Urinary bladder (tissue), 4 donors: ENCODE data around the gene SPATS2L. TPM values are rescaled to one million over a fixed set of nuclear protein-coding genes. Genes with fewer than 3 reads are reported as not detected.

ENCODE experiments used
- DNase-seq: peaks from one replicate; pipeline ENCODE4 v3.0.0-alpha.2; 2015; ENCODE audit errors: extremely low spot score
- H3K27ac ChIP-seq: one replicate; pipeline ENCODE4 v1.5.1; 2013; ENCODE audit warnings: low read depth, mild to moderate bottlenecking, moderate library complexity
- H3K36me3 ChIP-seq: one replicate; pipeline ENCODE4 v1.6.1; 2013; ENCODE audit warnings: mild to moderate bottlenecking, moderate library complexity; ENCODE audit not compliant: insufficient read depth
- H3K4me1 ChIP-seq: one replicate; pipeline ENCODE4 v1.6.1; 2013; ENCODE audit warnings: mild to moderate bottlenecking, moderate library complexity; ENCODE audit not compliant: insufficient read depth
- H3K4me3 ChIP-seq: one replicate; pipeline ENCODE4 v1.5.1; 2013; ENCODE audit warnings: low read depth, low read length
- WGBS: extraction: QIAGEN DNeasy Blood & Tissue Kit; methylation state at CpG from one replicate; pipeline ENCODE4 v1.1.7; 2013; 5-methylcytosine and 5-hydroxymethylcytosine counted together
- polyA plus RNA-seq: library from polyadenylated mRNA; stranded (reverse); fragments of 200-250 nt; gene quantifications from one replicate; pipeline ENCODE4 v1.2.3, GENCODE V29; 2013
- total RNA-seq: library from RNA; depleted of rRNA; stranded (reverse); fragments of >200 nt; gene quantifications from one replicate; pipeline ENCODE4 v1.2.3, GENCODE V29; 2014
- donor health status: healthy with polysubstance abuse.
- donor health status: healthy.

Gene SPATS2L
- total and polyA plus RNA-seq, 2 donors = 57.7 to 128 TPM

- Histone ChIP-seq H3K4me3 (no peak overlapping the region), H3K4me1 (no peaks in the 10 kb centered on the region), H3K36me3 (peaks cover 1% of the 10 kb centered on the region), H3K27ac (no peak overlapping the region)
- no peak for DNase-seq
- 80% methylated on average over 3 of the region's 3 CpGs for WGBS
Observed at GRCh38 chr2:200373231-200373630, 66.7 kb downstream of the SPATS2L start.

- Histone ChIP-seq H3K4me3 (no peak overlapping the region), H3K27ac (no peak overlapping the region), H3K4me1 (no peaks in the 10 kb centered on the region), H3K36me3 (no peaks in the 10 kb centered on the region)
- WGBS = 67% methylated on average over 5 of the region's 5 CpGs
- no peak for DNase-seq
Observed at GRCh38 chr2:200373973-200374416, 67.5 kb downstream of the SPATS2L start.

GRCh38 chr2:200376513-200377354 lies 70.2 kb downstream of the SPATS2L start:
- WGBS = 63% methylated on average over 15 of the region's 15 CpGs
- Histone ChIP-seq H3K4me1 (no peaks in the 10 kb centered on the region), H3K4me3 (no peak overlapping the region), H3K36me3 (no peaks in the 10 kb centered on the region), H3K27ac (peak overlapping the region; percentile 66)
- DNase-seq = no peak

GRCh38 chr2:200377355-200378336 lies 71.2 kb downstream of the SPATS2L start:
- H3K27ac ChIP-seq = peak overlapping the region; percentile 80
- WGBS = 78% methylated on average over 5 of the region's 5 CpGs
- no peak for DNase-seq
- H3K36me3 ChIP-seq = no peaks in the 10 kb centered on the region
- no peaks in the 10 kb centered on the region for H3K4me1 ChIP-seq
- no peak overlapping the region for H3K4me3 ChIP-seq

- H3K4me1 ChIP-seq = no peaks in the 10 kb centered on the region
- H3K4me3 ChIP-seq = no peak overlapping the region
- H3K36me3 ChIP-seq = no peaks in the 10 kb centered on the region
- DNase-seq = peak; percentile 62
- H3K27ac ChIP-seq = peak overlapping the region; percentile 80
- 17% methylated on average over 7 of the region's 7 CpGs for WGBS
Observed at GRCh38 chr2:200378652-200379290, 72.3 kb downstream of the SPATS2L start.

DNA sequence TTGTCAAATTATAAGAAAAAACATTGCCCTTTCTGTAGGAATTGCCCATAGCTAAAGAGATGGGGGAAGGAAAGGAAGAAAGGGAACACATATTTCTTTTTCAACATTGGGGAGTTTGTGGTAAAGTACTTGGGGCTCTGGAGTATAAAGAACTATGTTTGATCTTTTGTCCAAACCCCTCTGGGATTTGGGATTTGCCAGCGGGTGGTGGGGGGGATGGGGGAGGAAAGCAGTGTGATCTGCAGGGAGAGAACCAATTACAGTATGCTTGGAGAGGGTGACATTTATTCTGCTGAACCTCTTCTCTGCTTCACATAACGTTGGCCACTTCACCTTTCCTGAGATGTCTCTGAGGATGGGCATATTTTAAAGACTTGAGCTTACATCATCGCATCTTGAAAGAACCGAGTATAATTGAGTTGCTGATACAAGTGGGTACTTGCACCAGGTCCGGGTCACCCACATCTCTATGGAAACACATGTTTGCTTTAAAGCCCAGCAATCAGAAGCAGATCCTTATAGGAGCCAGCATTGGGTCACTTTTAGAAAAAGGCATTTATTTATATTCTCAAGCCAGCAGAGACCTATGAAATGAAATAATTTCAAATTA lies 73.1 kb downstream of the SPATS2L start:
- WGBS = 67% methylated on average over 5 of the region's 5 CpGs
- Histone ChIP-seq H3K4me3 (no peak overlapping the region), H3K27ac (peak overlapping the region; percentile 80), H3K4me1 (no peaks in the 10 kb centered on the region), H3K36me3 (no peaks in the 10 kb centered on the region)
- DNase-seq = no peak

GRCh38 chr2:200380091-200380561 lies 73.6 kb downstream of the SPATS2L start:
- no peaks in the 10 kb centered on the region for H3K36me3 ChIP-seq
- WGBS = 81% methylated on average over 9 of the region's 9 CpGs
- H3K4me3 ChIP-seq = no peak overlapping the region
- DNase-seq = no peak
- H3K4me1 ChIP-seq = no peaks in the 10 kb centered on the region
- no peak overlapping the region for H3K27ac ChIP-seq

DNA sequence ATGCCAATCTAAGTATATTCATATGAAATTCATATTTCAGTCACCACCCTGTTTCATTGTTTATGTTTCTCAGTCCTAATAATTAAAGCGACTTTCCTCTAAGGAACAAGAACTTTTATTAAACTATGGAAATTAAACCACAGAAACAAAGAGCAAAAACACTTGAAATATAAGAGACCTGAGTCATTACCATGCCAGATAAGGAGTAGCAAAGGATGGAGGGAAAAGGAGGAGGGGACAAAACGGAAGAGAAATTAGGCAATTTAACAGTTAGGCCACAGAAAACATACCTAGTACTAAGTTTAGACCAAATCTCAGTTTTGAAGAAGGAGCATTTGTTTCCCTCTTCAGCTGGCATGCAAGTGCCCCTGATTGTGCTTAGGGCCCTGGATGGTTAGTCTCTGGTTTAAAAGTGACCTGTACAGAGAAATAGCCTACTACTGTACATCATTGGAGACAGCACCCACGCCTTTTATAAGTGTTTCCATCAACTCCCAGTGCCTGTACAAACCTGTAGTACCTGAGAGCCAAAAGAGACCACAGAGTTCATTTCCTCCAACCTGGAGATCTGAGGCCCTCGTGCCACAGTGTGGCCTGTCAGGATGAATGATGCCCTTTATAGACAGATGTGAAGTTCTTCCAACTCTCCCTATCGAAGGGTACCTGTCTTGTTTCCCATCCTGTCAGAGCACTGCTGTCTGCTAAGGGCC lies 74.5 kb downstream of the SPATS2L start:
- Histone ChIP-seq H3K4me1 (no peaks in the 10 kb centered on the region), H3K36me3 (no peaks in the 10 kb centered on the region), H3K27ac (no peak overlapping the region), H3K4me3 (no peak overlapping the region)
- WGBS = 79% methylated on average over 5 of the region's 5 CpGs
- DNase-seq = no peak

DNA sequence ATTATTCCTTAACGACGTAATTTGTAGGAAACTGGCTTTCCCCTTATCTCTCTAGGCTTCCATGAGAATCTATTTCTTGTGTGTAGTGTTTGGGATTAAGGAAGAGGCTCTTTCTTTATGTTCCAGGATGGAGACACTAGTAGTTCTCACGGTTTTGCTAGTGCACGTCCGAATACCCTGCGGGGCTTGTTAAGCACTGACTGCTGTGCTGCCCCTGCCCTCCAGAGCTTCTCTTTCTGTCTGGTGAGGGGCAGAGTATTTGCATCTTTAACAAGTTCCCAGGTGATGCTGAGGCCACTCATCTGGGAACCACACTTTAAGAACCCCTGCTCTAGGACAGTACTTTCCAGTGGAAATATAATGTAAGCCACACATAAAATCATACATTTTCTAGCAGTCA lies 76.4 kb downstream of the SPATS2L start:
- 86% methylated on average over 6 of the region's 6 CpGs for WGBS

DNA sequence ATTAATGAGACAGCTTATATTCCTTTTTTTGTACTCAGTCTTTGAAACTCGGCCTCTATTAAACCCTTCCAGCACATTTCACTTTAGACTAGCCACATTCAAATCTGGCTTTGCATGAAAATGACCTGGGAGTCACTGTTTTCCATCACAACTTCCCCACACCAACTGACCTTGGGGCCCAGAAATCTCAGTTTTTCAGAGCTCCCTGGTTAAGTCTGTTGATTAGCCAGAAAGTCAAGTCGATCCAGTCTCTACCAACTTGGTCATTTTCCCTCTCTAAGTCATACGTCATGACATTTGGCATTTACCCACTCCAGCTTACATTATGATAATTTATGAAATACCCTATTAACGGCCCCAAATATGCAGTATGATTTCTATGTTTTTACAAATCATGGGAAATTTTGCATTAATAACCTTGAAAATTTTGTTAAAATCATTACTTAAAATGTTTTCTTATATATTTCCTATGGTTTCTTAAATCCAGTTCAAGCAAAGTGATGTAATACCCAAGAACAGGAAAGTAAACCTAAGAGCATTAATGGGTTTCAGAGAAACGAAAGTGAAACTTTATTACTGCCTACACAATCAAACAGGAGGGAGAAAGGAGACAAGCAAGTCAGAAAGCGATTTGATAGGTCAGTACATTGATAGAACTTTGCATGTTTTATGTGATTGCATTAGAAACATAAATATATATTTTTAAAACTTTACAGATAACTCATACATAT lies 77.1 kb downstream of the SPATS2L start:
- Histone ChIP-seq H3K36me3 (no peaks in the 10 kb centered on the region), H3K4me3 (no peak overlapping the region), H3K4me1 (no peaks in the 10 kb centered on the region), H3K27ac (no peak overlapping the region)
- no peak for DNase-seq
- WGBS = 50% methylated on average over 6 of the region's 6 CpGs

More for the DNA sequence above, 76.4 kb downstream of the SPATS2L start:
- DNase-seq = no peak
- Histone ChIP-seq H3K27ac (no peak overlapping the region), H3K4me3 (no peak overlapping the region), H3K36me3 (no peaks in the 10 kb centered on the region), H3K4me1 (no peaks in the 10 kb centered on the region)

DNA sequence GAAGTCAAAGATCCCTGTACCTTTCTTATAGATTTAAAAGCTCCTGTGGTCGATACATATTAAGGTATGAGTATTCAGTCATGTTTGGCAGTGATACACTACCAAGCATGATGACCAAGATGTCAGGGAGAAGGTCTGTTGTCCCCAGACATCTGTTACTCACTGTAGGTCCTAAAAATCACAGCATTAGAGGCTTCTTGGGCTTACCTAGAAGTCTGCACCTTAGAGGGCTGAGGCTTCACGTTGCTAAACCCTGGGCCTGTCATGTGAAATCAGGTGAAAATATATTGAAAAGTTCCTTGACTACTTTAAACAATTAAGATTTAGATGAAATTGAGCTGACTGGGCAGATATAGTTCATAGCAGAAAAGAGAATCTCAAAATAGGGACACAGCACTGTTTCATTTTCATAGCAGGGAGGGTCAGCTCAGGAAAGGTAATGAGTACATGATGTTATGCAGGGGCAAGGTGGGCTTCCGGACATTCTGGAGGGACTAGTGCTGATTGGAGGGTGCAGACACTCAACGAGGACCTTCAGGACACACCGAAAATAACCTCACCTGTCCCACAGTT lies 78.7 kb downstream of the SPATS2L start:
- WGBS = 97% methylated on average over 5 of the region's 5 CpGs
- no peak overlapping the region for H3K4me3 ChIP-seq
- H3K4me1 ChIP-seq = no peaks in the 10 kb centered on the region
- no peak overlapping the region for H3K27ac ChIP-seq
- DNase-seq = no peak
- peaks cover 2% of the 10 kb centered on the region for H3K36me3 ChIP-seq

DNA sequence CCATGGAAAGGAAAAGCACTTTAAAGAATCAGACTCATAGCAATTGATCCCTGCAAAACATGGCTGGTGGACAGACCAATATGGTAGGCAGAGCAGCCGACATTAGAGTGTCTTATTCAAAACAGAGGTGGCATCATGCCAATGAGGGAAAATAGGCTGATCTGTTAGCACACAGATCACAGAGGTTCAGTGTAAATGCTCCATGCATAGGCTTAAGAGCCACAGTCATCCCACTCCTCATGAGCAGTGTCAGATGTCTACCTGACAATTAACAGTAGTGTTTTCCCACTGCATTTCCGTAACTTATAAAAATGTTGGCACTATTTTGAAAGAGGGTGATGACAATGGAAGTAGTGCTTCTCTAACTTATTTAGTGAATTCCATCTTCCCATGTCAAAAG lies 86.7 kb downstream of the SPATS2L start:
- WGBS = 87% methylated on average over 2 of the region's 2 CpGs

More for the DNA sequence above, 86.7 kb downstream of the SPATS2L start:
- DNase-seq = no peak
- Histone ChIP-seq H3K36me3 (peaks cover 2% of the 10 kb centered on the region), H3K4me3 (no peak overlapping the region), H3K27ac (no peak overlapping the region), H3K4me1 (no peaks in the 10 kb centered on the region)
